Breast epithelium (tissue), 4 donors: Measurements from ENCODE around the gene LAIR1. TPM values are rescaled to one million over a fixed set of nuclear protein-coding genes. Genes with fewer than 3 reads are reported as not detected.

Experiments
- DNase-seq, 2 donors: peaks; one replicate each; pipeline ENCODE4 v3.0.0-alpha.2; 2019; ENCODE audit warnings: low spot score in 2 of 2
- H3K27ac ChIP-seq, 2 donors: fragments of 200-600 bp; sonication (generic) in 1 of 2; one replicate each; pipeline ENCODE4 v1.5.1; 2016 to 2019; ENCODE audit warnings: mild to moderate bottlenecking in 1 of 2
- H3K27me3 ChIP-seq, 2 donors: fragments of 200-600 bp; sonication (generic) in 1 of 2; one replicate each; pipeline versions ENCODE4 v1.5.1 to v1.6.0; 2017 to 2019; ENCODE audit warnings: control low read depth in 1 of 2, mild to moderate bottlenecking in 1 of 2
- H3K36me3 ChIP-seq: fragments of 200-600 bp; one replicate; pipeline ENCODE4 v1.5.1; 2019
- H3K4me1 ChIP-seq, 2 donors: fragments of 200-600 bp; sonication (generic); one replicate each; pipeline ENCODE4 v1.5.1; 2016 to 2019; ENCODE audit warnings: control low read depth in 1 of 2
- H3K4me3 ChIP-seq, 3 donors: fragments of 200-600 bp; sonication (generic); 1 replicate in 2 of 3; 2 replicates in 1 of 3; pipeline ENCODE4 v1.5.1; 2016 to 2019; ENCODE audit warnings: mild to moderate bottlenecking in 3 of 3, moderate library complexity in 2 of 3
- H3K9me3 ChIP-seq, 2 donors: fragments of 200-600 bp; sonication (generic) in 1 of 2; one replicate each; pipeline ENCODE4 v1.5.1; 2016 to 2019; ENCODE audit warnings: control low read depth in 1 of 2
- CTCF ChIP-seq, 3 donors: fragments of 450-650 bp; IDR thresholded peaks; one replicate each; pipeline ENCODE4 v1.5.1; 2016 to 2017; ENCODE audit warnings: antibody characterized with exemption in 3 of 3, mild to moderate bottlenecking in 3 of 3, moderate library complexity in 3 of 3
- POLR2A ChIP-seq: fragments of 450-650 bp; IDR thresholded peaks from one replicate; pipeline ENCODE4 v1.6.1; 2016; ENCODE audit warnings: antibody characterized with exemption, mild to moderate bottlenecking, moderate library complexity
- POLR2AphosphoS5 ChIP-seq, 3 donors: sonication (generic); formaldehyde crosslinking; IDR thresholded peaks; one replicate each; pipeline ENCODE4 v1.6.1; 2017; ENCODE audit warnings: antibody characterized with exemption in 3 of 3
- intact Hi-C: fragments of 100-400 bp; cut with DNase I; formaldehyde crosslinking; loops from one replicate; pipeline ENCODE4 v1.15.1; 2023; ENCODE audit warnings: low total_unique reads
- total RNA-seq, 3 donors: library from RNA; depleted of rRNA; stranded (reverse); fragments of >200 nt; gene quantifications; one replicate each; pipeline ENCODE4 v1.1.0, GENCODE V29; 2016

The LAIR1 gene
- total RNA-seq, 3 donors from 2014 or later, result 11.8 to 44.5 (median 23.1) TPM

- intact Hi-C loops, result no loop called here
- Histone ChIP-seq H3K27ac (no peak overlapping the region), H3K4me1 (no peaks in the 10 kb centered on the region), H3K9me3 (no peaks in the 10 kb centered on the region), H3K4me3 (no peak overlapping the region), H3K27me3 (peaks cover 0 to 4% of the 10 kb centered on the region in 2 donors), H3K36me3 (no peaks in the 10 kb centered on the region)
- DNase-seq, result no peak
- TF ChIP-seq POLR2AphosphoS5 (IDR thresholded peaks at IDR 0.05) (no peak), CTCF (IDR thresholded peaks at IDR 0.05) (no peak), POLR2A (no peak)
Observed at GRCh38 chr19:54407780-54408179, 43.0 kb upstream of the LAIR1 start.

- H3K4me3 ChIP-seq, result no peak overlapping the region
- H3K36me3 ChIP-seq, result no peaks in the 10 kb centered on the region
- H3K4me1 ChIP-seq, result no peaks in the 10 kb centered on the region
- peaks cover 0 to 4% of the 10 kb centered on the region in 2 donors for H3K27me3 ChIP-seq
- DNase-seq, result no peak
- intact Hi-C loops, result no loop called here
- H3K27ac ChIP-seq, result no peak overlapping the region
- H3K9me3 ChIP-seq, result no peaks in the 10 kb centered on the region
- TF ChIP-seq POLR2A (no peak), POLR2AphosphoS5 (IDR thresholded peaks at IDR 0.05) (no peak), CTCF (IDR thresholded peaks at IDR 0.05) (no peak)
Observed at GRCh38 chr19:54405628-54406027, 40.9 kb upstream of the LAIR1 start.

- intact Hi-C loops, result no loop called here
Observed at GRCh38 chr19:54403054-54403453, 38.3 kb upstream of the LAIR1 start.

GRCh38 chr19:54400913-54401312, 36.2 kb upstream of the LAIR1 start:
- no peak for DNase-seq
- TF ChIP-seq POLR2AphosphoS5 (IDR thresholded peaks at IDR 0.05), result no peak
- Histone ChIP-seq H3K27ac (no peak overlapping the region), H3K27me3 (no peaks in the 10 kb centered on the region), H3K4me3 (no peak overlapping the region), H3K36me3 (no peaks in the 10 kb centered on the region), H3K9me3 (no peaks in the 10 kb centered on the region), H3K4me1 (no peaks in the 10 kb centered on the region)
- intact Hi-C loops, result no loop called here

More at GRCh38 chr19:54403054-54403453, 38.3 kb upstream of the LAIR1 start:
- no peaks in the 10 kb centered on the region for H3K36me3 ChIP-seq
- no peaks in the 10 kb centered on the region for H3K27me3 ChIP-seq
- no peak for TF ChIP-seq CTCF (IDR thresholded peaks at IDR 0.05)
- TF ChIP-seq POLR2AphosphoS5 (IDR thresholded peaks at IDR 0.05), result no peak
- no peak for TF ChIP-seq POLR2A
- no peak overlapping the region for H3K27ac ChIP-seq
- H3K4me3 ChIP-seq, result no peak overlapping the region
- H3K9me3 ChIP-seq, result no peaks in the 10 kb centered on the region
- no peaks in the 10 kb centered on the region for H3K4me1 ChIP-seq
- DNase-seq, result no peak

- Histone ChIP-seq H3K36me3 (no peaks in the 10 kb centered on the region), H3K4me3 (no peak overlapping the region), H3K9me3 (no peaks in the 10 kb centered on the region), H3K4me1 (no peaks in the 10 kb centered on the region), H3K27me3 (no peaks in the 10 kb centered on the region), H3K27ac (peak overlapping the region; percentile 19 to 40)
- TF ChIP-seq POLR2A (no peak), POLR2AphosphoS5 (IDR thresholded peaks at IDR 0.05) (no peak), CTCF (IDR thresholded peaks at IDR 0.05) (no peak)
- peak in 1 of 2 donors; percentile 35 for DNase-seq
- intact Hi-C loops, result loop anchor here (5.0 kb wide), 1 partner anchor 42 kb away; no protein-coding TSS in a partner anchor
Observed at GRCh38 chr19:54399189-54399588, 34.5 kb upstream of the LAIR1 start.

- Histone ChIP-seq H3K4me3 (no peak overlapping the region), H3K36me3 (no peaks in the 10 kb centered on the region), H3K27me3 (peaks cover 0 to 20% of the 10 kb centered on the region in 2 donors), H3K9me3 (no peaks in the 10 kb centered on the region), H3K27ac (no peak overlapping the region), H3K4me1 (no peaks in the 10 kb centered on the region)
- DNase-seq, result no peak
- intact Hi-C loops, result loop anchor here (5.0 kb wide), 1 partner anchor 38 kb away; no protein-coding TSS in a partner anchor
- TF ChIP-seq POLR2AphosphoS5 (IDR thresholded peaks at IDR 0.05) (no peak), POLR2A (no peak), CTCF (IDR thresholded peaks at IDR 0.05) (no peak)
Observed at GRCh38 chr19:54395685-54396084, 31.0 kb upstream of the LAIR1 start.
